Gastrocnemius medialis (tissue), 4 donors: ENCODE data around the gene AGTRAP.

ENCODE experiments used
- CTCF ChIP-seq, 5 experiments: fragments of 450-650 bp in 3 of 5; fragments of 200-600 bp in 2 of 5; sonication (generic) in 2 of 5; IDR thresholded peaks in 4 of 5; conservative IDR thresholded peaks in 1 of 5; 1 replicate in 4 of 5; 2 replicates in 1 of 5; pipeline ENCODE4 v1.5.1; 2016 to 2019; ENCODE audit warnings: antibody characterized with exemption in 5 of 5, mild to moderate bottlenecking in 3 of 5, moderate library complexity in 3 of 5
- POLR2A ChIP-seq, 2 donors: fragments of 450-650 bp; IDR thresholded peaks; one replicate each; pipeline ENCODE4 v1.6.1; 2017; ENCODE audit warnings: antibody characterized with exemption in 2 of 2, mild to moderate bottlenecking in 2 of 2, moderate library complexity in 2 of 2

GRCh38 chr1:11706292-11706691, 29.6 kb upstream of the AGTRAP start:
- TF ChIP-seq CTCF (IDR thresholded peaks at IDR 0.05 in 4 of 5, conservative IDR thresholded peaks at IDR 0.05 in 1 of 5), result no peak
- no peak for TF ChIP-seq POLR2A (IDR thresholded peaks at IDR 0.05)
